ENCODE data around the gene TTLL11. TPM values are rescaled to one million over a fixed set of nuclear protein-coding genes. Genes with fewer than 3 reads are reported as not detected.

The TTLL11 gene
- total and polyA plus RNA-seq, 2 of the 8 experiments (the other 6 are each of a cell fraction or from before 2014, with no cell fraction given): 0.56 to 0.80 TPM

GRCh38 chr9:121788686-121789366, 304.3 kb downstream of the TTLL11 start:
- Histone ChIP-seq H3K56ac (replicated peaks; ENCODE audit: insufficient read length, low read depth, low read length) (no peak overlapping the region), H3K27me3 (replicated peaks in 1 of 4; ENCODE audit: control insufficient read depth in 3 of 4, extremely low read depth in 1 of 4, insufficient read depth in 3 of 4, low read length in 3 of 4) (no peaks in the 10 kb centered on the region), H3K9me3 (ENCODE audit: insufficient read depth in 2 of 2, low read depth in 1 of 2, low read length in 1 of 2) (no peaks in the 10 kb centered on the region), H4K5ac (ENCODE audit: insufficient read length, low read depth, low read length) (no peak overlapping the region), H3K18ac (ENCODE audit: extremely low read depth, low read length) (no peak overlapping the region; the same call in 1 of the 2 replicates), H3K79me2 (ENCODE audit: control insufficient read depth in 1 of 2, insufficient read depth in 2 of 2, low read length in 2 of 2) (no peaks in the 10 kb centered on the region), H3K4ac (replicated peaks; ENCODE audit: insufficient read length, low read depth, low read length) (peak overlapping the region; percentile 81), H3K4me1 (replicated peaks in 1 of 4; ENCODE audit: control insufficient read depth in 3 of 4, insufficient read depth in 4 of 4, low read length in 3 of 4) (peaks cover 0 to 11% (median 4%) of the 10 kb centered on the region in 4 experiments; a peak in 6 of 7 replicates), H3K14ac (ENCODE audit: insufficient read length) (no peak overlapping the region), H3K79me1 (ENCODE audit: low read depth, low read length) (no peaks in the 10 kb centered on the region), H4K8ac (ENCODE audit: extremely low read depth, insufficient read depth, low read length) (no peak overlapping the region), H2BK5ac (ENCODE audit: low read depth, low read length) (peak overlapping the region; percentile 60; the same call in 1 of the 2 replicates), H2BK120ac (replicated peaks; ENCODE audit: low read depth, low read length) (no peak overlapping the region), H3K4me3 (ENCODE audit: extremely low read depth in 1 of 4, insufficient read depth in 2 of 4, low read depth in 3 of 4, low read length in 4 of 4) (no peak overlapping the region), H3K27ac (ENCODE audit: low read depth, low read length) (no peak overlapping the region), H2AK5ac (ENCODE audit: low read depth, low read length) (peak overlapping the region; percentile 75; the same call in 1 of the 2 replicates), H3K9ac (replicated peaks in 1 of 4; ENCODE audit: extremely low read depth in 1 of 4, low read depth in 3 of 4, low read length in 3 of 4) (no peak overlapping the region), H4K20me1 (replicated peaks in 1 of 2; ENCODE audit: control insufficient read depth in 1 of 2, insufficient read depth in 2 of 2, low read length in 2 of 2) (peaks cover 0 to 2% of the 10 kb centered on the region in 2 experiments), H3K23me2 (ENCODE audit: low read depth, low read length) (peaks cover 4% of the 10 kb centered on the region; the same call in 1 of the 2 replicates), H2BK12ac (ENCODE audit: low read depth, low read length) (peak overlapping the region; percentile 75; the same call in 1 of the 2 replicates), H3K23ac (ENCODE audit: insufficient read length) (no peak overlapping the region), H3K4me2 (ENCODE audit: insufficient read depth in 1 of 2, low read depth in 2 of 2, low read length in 2 of 2) (no peak overlapping the region), H2BK15ac (ENCODE audit: low read length) (no peak overlapping the region), H2AFZ (ENCODE audit: low read length) (no peak overlapping the region), H2BK20ac (ENCODE audit: low read length) (peak overlapping the region; percentile 61; the same call in 1 of the 2 replicates), H3K36me3 (ENCODE audit: control insufficient read depth in 2 of 4, insufficient read depth in 4 of 4, low read length in 3 of 4) (no peaks in the 10 kb centered on the region), H4K91ac (replicated peaks; ENCODE audit: insufficient read length, low read length) (peak overlapping the region; percentile 65)
- WGBS, 2 experiments (ENCODE audit: extremely low coverage in 1 of 2, insufficient coverage in 1 of 2, insufficient read length in 1 of 2, insufficient replicate concordance in 2 of 2, low coverage in 1 of 2, low lambda C conversion rate in 2 of 2, missing lambda C conversion rate in 1 of 2): 86 to 100% methylated on average over 3 to 15 of the region's 15 CpGs
- no peak for DNase-seq (ENCODE audit: low read depth in 1 of 2, low spot score in 2 of 2)
- CTCF ChIA-PET (ENCODE audit: partially characterized antibody): interaction anchor here (0.7 to 1.3 kb wide), 2 partner anchors 27 to 34 kb away, joined by 3 read pairs; no protein-coding TSS in a partner anchor
- POLR2A ChIA-PET (ENCODE audit: partially characterized antibody): interaction anchor here (1.2 kb wide), 1 partner anchor 48 kb away, joined by 3 read pairs; no protein-coding TSS in a partner anchor
- no peak for TF ChIP-seq NANOG (IDR thresholded peaks at IDR 0.05; ENCODE audit: insufficient read depth, low read depth, low read length, poor library complexity, severe bottlenecking)
- no peak for TF ChIP-seq NRF1 (IDR thresholded peaks at IDR 0.05; ENCODE audit: low read depth, low read length)
- TF ChIP-seq SUZ12 (IDR thresholded peaks at IDR 0.05; ENCODE audit: low read length): no peak
- TF ChIP-seq SRF (IDR thresholded peaks at IDR 0.05; ENCODE audit: low read depth, low read length): no peak
- no peak for TF ChIP-seq BCL11A (IDR thresholded peaks at IDR 0.05; ENCODE audit: low read depth in 2 of 2, low read length in 2 of 2)
- TF ChIP-seq ZNF274 (IDR thresholded peaks at IDR 0.05; ENCODE audit: borderline replicate concordance, extremely low read depth, low read length): no peak
- TF ChIP-seq POU5F1 (IDR thresholded peaks at IDR 0.05; ENCODE audit: low read depth, low read length): no peak
- FAIRE-seq: no peak

Data from H1 (cell line).